Measurements from ENCODE around the gene CDH23. TPM values are rescaled to one million over a fixed set of nuclear protein-coding genes. Genes with fewer than 3 reads are reported as not detected.

The CDH23 gene
- total RNA-seq, 2 donors from 2014 or later: 1.1 to 2.8 TPM

- H3K4me3 Mint-ChIP-seq: no peak overlapping the region
- no peaks in the 10 kb centered on the region for H3K9me3 Mint-ChIP-seq
- H3K27ac Mint-ChIP-seq: no peak overlapping the region
- DNase-seq (no peak), ATAC-seq (replicated peaks in 1 of 2) (no peak)
- peaks cover 5% of the 10 kb centered on the region for H3K4me1 Mint-ChIP-seq (ENCODE audit: low read depth)
- H3K36me3 Mint-ChIP-seq (ENCODE audit: insufficient read depth in 2 of 2): no peaks in the 10 kb centered on the region
- H3K27me3 Mint-ChIP-seq (ENCODE audit: low read depth): no peaks in the 10 kb centered on the region
Measured at GRCh38 chr10:71618176-71618575, 221.5 kb downstream of the CDH23 start.

- Mint-ChIP-seq H3K27ac (no peak overlapping the region), H3K4me1 (ENCODE audit: low read depth) (peaks cover 7% of the 10 kb centered on the region), H3K36me3 (ENCODE audit: insufficient read depth in 2 of 2) (no peaks in the 10 kb centered on the region), H3K27me3 (ENCODE audit: low read depth) (no peaks in the 10 kb centered on the region), H3K9me3 (no peaks in the 10 kb centered on the region), H3K4me3 (no peak overlapping the region)
- ATAC-seq (replicated peaks in 1 of 2): no peak
- DNase-seq: no peak
Measured at GRCh38 chr10:71618598-71618997, 221.9 kb downstream of the CDH23 start.

- Mint-ChIP-seq H3K4me3 (no peak overlapping the region), H3K27me3 (ENCODE audit: low read depth) (no peaks in the 10 kb centered on the region), H3K4me1 (ENCODE audit: low read depth) (peaks cover 7% of the 10 kb centered on the region), H3K36me3 (ENCODE audit: insufficient read depth in 2 of 2) (no peaks in the 10 kb centered on the region), H3K9me3 (no peaks in the 10 kb centered on the region), H3K27ac (no peak overlapping the region)
- no peak for DNase-seq
- ATAC-seq (replicated peaks in 1 of 2): no peak
Measured at GRCh38 chr10:71620642-71621041, 223.9 kb downstream of the CDH23 start.

GRCh38 chr10:71621231-71622153 lies 224.8 kb downstream of the CDH23 start:
- Mint-ChIP-seq H3K4me3 (no peak overlapping the region), H3K27ac (no peak overlapping the region), H3K27me3 (ENCODE audit: low read depth) (no peaks in the 10 kb centered on the region), H3K36me3 (ENCODE audit: insufficient read depth in 2 of 2) (no peaks in the 10 kb centered on the region), H3K9me3 (no peaks in the 10 kb centered on the region), H3K4me1 (ENCODE audit: low read depth) (peaks cover 7% of the 10 kb centered on the region)
- no peak for DNase-seq
- ATAC-seq (replicated peaks in 1 of 2): no peak

GRCh38 chr10:71622154-71622526 lies 225.4 kb downstream of the CDH23 start:
- no peak overlapping the region for H3K4me3 Mint-ChIP-seq
- H3K9me3 Mint-ChIP-seq: no peaks in the 10 kb centered on the region
- no peak for ATAC-seq (replicated peaks in 1 of 2)
- H3K27me3 Mint-ChIP-seq (ENCODE audit: low read depth): no peaks in the 10 kb centered on the region
- H3K27ac Mint-ChIP-seq: no peak overlapping the region
- DNase-seq: no peak
- no peaks in the 10 kb centered on the region for H3K36me3 Mint-ChIP-seq (ENCODE audit: insufficient read depth in 2 of 2)
- H3K4me1 Mint-ChIP-seq (ENCODE audit: low read depth): peaks cover 7% of the 10 kb centered on the region

GRCh38 chr10:71622616-71623015 lies 225.9 kb downstream of the CDH23 start:
- Mint-ChIP-seq H3K4me1 (ENCODE audit: low read depth) (peaks cover 7% of the 10 kb centered on the region), H3K27ac (no peak overlapping the region), H3K9me3 (no peaks in the 10 kb centered on the region), H3K36me3 (ENCODE audit: insufficient read depth in 2 of 2) (no peaks in the 10 kb centered on the region), H3K4me3 (no peak overlapping the region), H3K27me3 (ENCODE audit: low read depth) (no peaks in the 10 kb centered on the region)
- no peak for ATAC-seq (replicated peaks in 1 of 2)
- DNase-seq: no peak

- Mint-ChIP-seq H3K4me1 (ENCODE audit: low read depth) (peaks cover 7% of the 10 kb centered on the region), H3K9me3 (no peaks in the 10 kb centered on the region), H3K4me3 (no peak overlapping the region), H3K27ac (no peak overlapping the region), H3K36me3 (ENCODE audit: insufficient read depth in 2 of 2) (no peaks in the 10 kb centered on the region), H3K27me3 (ENCODE audit: low read depth) (no peaks in the 10 kb centered on the region)
- DNase-seq (no peak), ATAC-seq (replicated peaks in 1 of 2) (no peak)
Measured at GRCh38 chr10:71623098-71623985, 226.6 kb downstream of the CDH23 start.

- Mint-ChIP-seq H3K27ac (no peak overlapping the region), H3K27me3 (ENCODE audit: low read depth) (no peaks in the 10 kb centered on the region), H3K4me1 (ENCODE audit: low read depth) (peaks cover 7% of the 10 kb centered on the region), H3K9me3 (no peaks in the 10 kb centered on the region), H3K36me3 (ENCODE audit: insufficient read depth in 2 of 2) (no peaks in the 10 kb centered on the region), H3K4me3 (no peak overlapping the region)
- DNase-seq (no peak), ATAC-seq (replicated peaks in 1 of 2) (no peak)
Measured at GRCh38 chr10:71623986-71624291, 227.2 kb downstream of the CDH23 start.

- Mint-ChIP-seq H3K27me3 (ENCODE audit: low read depth) (no peaks in the 10 kb centered on the region), H3K4me1 (ENCODE audit: low read depth) (peaks cover 7% of the 10 kb centered on the region), H3K27ac (no peak overlapping the region), H3K36me3 (ENCODE audit: insufficient read depth in 2 of 2) (no peaks in the 10 kb centered on the region), H3K4me3 (no peak overlapping the region), H3K9me3 (no peaks in the 10 kb centered on the region)
- DNase-seq (no peak), ATAC-seq (replicated peaks in 1 of 2) (no peak)
Measured at GRCh38 chr10:71625445-71626175, 228.9 kb downstream of the CDH23 start.

GRCh38 chr10:71627230-71627939 lies 230.7 kb downstream of the CDH23 start:
- no peaks in the 10 kb centered on the region for H3K9me3 Mint-ChIP-seq
- no peaks in the 10 kb centered on the region for H3K27me3 Mint-ChIP-seq (ENCODE audit: low read depth)
- H3K4me1 Mint-ChIP-seq (ENCODE audit: low read depth): peaks cover 7% of the 10 kb centered on the region
- DNase-seq (no peak), ATAC-seq (replicated peaks in 1 of 2) (no peak)
- H3K4me3 Mint-ChIP-seq: no peak overlapping the region
- no peak overlapping the region for H3K27ac Mint-ChIP-seq
- H3K36me3 Mint-ChIP-seq (ENCODE audit: insufficient read depth in 2 of 2): no peaks in the 10 kb centered on the region

GRCh38 chr10:71627956-71628355 lies 231.2 kb downstream of the CDH23 start:
- H3K9me3 Mint-ChIP-seq: no peaks in the 10 kb centered on the region
- DNase-seq (no peak), ATAC-seq (replicated peaks in 1 of 2) (no peak)
- H3K27me3 Mint-ChIP-seq (ENCODE audit: low read depth): no peaks in the 10 kb centered on the region
- H3K36me3 Mint-ChIP-seq (ENCODE audit: insufficient read depth in 2 of 2): no peaks in the 10 kb centered on the region
- H3K4me1 Mint-ChIP-seq (ENCODE audit: low read depth): peaks cover 5% of the 10 kb centered on the region
- no peak overlapping the region for H3K27ac Mint-ChIP-seq
- no peak overlapping the region for H3K4me3 Mint-ChIP-seq

GRCh38 chr10:71629131-71629530 lies 232.4 kb downstream of the CDH23 start:
- no peak overlapping the region for H3K4me3 Mint-ChIP-seq
- no peaks in the 10 kb centered on the region for H3K27me3 Mint-ChIP-seq (ENCODE audit: low read depth)
- no peak for DNase-seq
- no peaks in the 10 kb centered on the region for H3K4me1 Mint-ChIP-seq (ENCODE audit: low read depth)
- no peak for ATAC-seq (replicated peaks in 1 of 2)
- H3K36me3 Mint-ChIP-seq (ENCODE audit: insufficient read depth in 2 of 2): no peaks in the 10 kb centered on the region
- H3K9me3 Mint-ChIP-seq: no peaks in the 10 kb centered on the region
- no peak overlapping the region for H3K27ac Mint-ChIP-seq

Measured in activated T-cell treated with anti-CD3 and anti-CD28 coated beads, Interleukin-2, amount 50 U/mL, for 72 hours (primary cell).